ENCODE results near the gene LACTB. TPM values are rescaled to one million over a fixed set of nuclear protein-coding genes. Genes with fewer than 3 reads are reported as not detected.
A peak's percentile ranks its signal among the peaks of the same experiment; 100 is the strongest.

Gene LACTB
- polyA plus RNA-seq, 1 experiment = 51.1 TPM

DNA sequence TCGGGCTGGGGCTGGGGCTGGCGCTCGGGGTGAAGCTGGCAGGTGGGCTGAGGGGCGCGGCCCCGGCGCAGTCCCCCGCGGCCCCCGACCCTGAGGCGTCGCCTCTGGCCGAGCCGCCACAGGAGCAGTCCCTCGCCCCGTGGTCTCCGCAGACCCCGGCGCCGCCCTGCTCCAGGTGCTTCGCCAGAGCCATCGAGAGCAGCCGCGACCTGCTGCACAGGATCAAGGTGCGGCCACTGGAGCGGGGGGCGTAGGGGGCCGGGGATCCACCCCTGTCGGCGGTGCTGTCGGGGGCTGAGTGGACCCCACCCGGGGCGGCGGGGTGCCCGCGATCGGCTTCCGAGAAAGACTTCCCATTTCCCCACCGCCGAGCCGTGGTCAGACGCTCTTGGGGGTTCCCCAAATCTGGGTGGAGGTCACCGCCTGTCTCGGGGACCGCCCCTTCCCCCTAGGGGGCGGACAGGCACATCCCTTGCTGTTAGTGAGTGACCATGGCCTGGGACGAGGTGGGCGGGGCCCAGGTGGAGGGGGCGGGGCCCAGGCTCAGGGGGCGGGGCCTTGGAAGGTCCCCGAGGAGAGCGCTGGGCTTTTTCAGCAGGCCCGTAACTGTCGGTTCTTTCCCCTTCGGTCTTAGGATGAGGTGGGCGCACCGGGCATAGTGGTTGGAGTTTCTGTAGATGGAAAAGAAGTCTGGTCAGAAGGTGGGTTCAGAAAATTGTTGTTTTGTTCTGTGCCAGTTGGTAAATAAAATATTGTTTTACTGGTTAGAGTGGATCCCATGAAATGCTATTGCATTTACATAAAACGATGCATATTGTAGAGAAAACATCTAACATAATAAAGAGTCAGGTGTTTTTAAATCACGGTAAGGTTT is 578 bp downstream of the LACTB start:
- CTCF ChIA-PET = no interaction called here
- Histone ChIP-seq H3K9me3 (ENCODE audit: control insufficient read depth, insufficient read depth, low read length) (peaks cover 6% of the 10 kb centered on the region; the same call in 1 of the 2 replicates), H3K27ac (ENCODE audit: low read depth, low read length) (no peak overlapping the region), H3K27me3 (ENCODE audit: control insufficient read depth, insufficient read depth, low read length) (no peaks in the 10 kb centered on the region), H3K4me3 (ENCODE audit: low read depth, low read length) (peak overlapping the region; percentile 79)
- POLR2A ChIA-PET = interaction anchor here (0.6 kb wide), 1 partner anchor 146 kb away, joined by 6 read pairs; no protein-coding TSS in a partner anchor
- DNase-seq (ENCODE audit: low read depth, low spot score) = no peak
- TF ChIP-seq, protein P1, sequence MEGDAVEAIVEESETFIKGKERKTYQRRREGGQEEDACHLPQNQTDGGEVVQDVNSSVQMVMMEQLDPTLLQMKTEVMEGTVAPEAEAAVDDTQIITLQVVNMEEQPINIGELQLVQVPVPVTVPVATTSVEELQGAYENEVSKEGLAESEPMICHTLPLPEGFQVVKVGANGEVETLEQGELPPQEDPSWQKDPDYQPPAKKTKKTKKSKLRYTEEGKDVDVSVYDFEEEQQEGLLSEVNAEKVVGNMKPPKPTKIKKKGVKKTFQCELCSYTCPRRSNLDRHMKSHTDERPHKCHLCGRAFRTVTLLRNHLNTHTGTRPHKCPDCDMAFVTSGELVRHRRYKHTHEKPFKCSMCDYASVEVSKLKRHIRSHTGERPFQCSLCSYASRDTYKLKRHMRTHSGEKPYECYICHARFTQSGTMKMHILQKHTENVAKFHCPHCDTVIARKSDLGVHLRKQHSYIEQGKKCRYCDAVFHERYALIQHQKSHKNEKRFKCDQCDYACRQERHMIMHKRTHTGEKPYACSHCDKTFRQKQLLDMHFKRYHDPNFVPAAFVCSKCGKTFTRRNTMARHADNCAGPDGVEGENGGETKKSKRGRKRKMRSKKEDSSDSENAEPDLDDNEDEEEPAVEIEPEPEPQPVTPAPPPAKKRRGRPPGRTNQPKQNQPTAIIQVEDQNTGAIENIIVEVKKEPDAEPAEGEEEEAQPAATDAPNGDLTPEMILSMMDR (IDR thresholded peaks at IDR 0.05; ENCODE audit: low read depth, low read length) = no peak

DNA sequence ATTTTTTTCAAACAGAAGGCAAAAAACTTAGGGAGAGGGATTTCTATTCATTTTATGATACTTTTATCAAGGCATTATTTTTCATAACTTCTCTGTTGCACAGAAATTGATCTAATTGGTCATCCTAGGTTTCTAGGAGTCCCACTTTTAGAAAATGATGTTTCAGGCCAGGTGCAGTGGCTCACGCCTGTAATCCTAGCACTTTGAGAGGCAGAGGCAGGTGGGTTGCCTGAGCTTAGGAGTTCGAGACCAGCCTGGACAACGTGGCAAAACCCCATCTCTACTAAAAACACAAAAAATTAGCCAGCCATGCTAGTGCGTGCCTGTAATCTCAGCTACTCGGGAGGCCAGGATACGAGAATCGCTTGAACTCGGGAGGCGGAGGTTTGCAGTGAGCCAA is 2.8 kb downstream of the LACTB start:
- TF ChIP-seq, protein P1 (IDR thresholded peaks at IDR 0.05; ENCODE audit: low read depth, low read length) = no peak
- Histone ChIP-seq H3K4me3 (ENCODE audit: low read depth, low read length) (no peak overlapping the region), H3K9me3 (ENCODE audit: control insufficient read depth, insufficient read depth, low read length) (peaks cover 5% of the 10 kb centered on the region; the same call in 1 of the 2 replicates), H3K27ac (ENCODE audit: low read depth, low read length) (no peak overlapping the region), H3K27me3 (ENCODE audit: control insufficient read depth, insufficient read depth, low read length) (no peaks in the 10 kb centered on the region)
- ChIA-PET CTCF (no interaction called here), POLR2A (interaction anchor here (0.7 kb wide), 1 partner anchor 23 kb away, joined by 5 read pairs; no protein-coding TSS in a partner anchor)
- DNase-seq (ENCODE audit: low read depth, low spot score) = no peak

GRCh38 chr15:63126726-63127125 is 5.1 kb downstream of the LACTB start:
- DNase-seq (ENCODE audit: low read depth, low spot score) = no peak
- ChIA-PET CTCF (no interaction called here), POLR2A (no interaction called here)
- TF ChIP-seq, protein P1 (IDR thresholded peaks at IDR 0.05; ENCODE audit: low read depth, low read length) = no peak
- no peaks in the 10 kb centered on the region for H3K27me3 ChIP-seq (ENCODE audit: control insufficient read depth, insufficient read depth, low read length)
- no peak overlapping the region for H3K27ac ChIP-seq (ENCODE audit: low read depth, low read length)
- H3K9me3 ChIP-seq (ENCODE audit: control insufficient read depth, insufficient read depth, low read length) = no peaks in the 10 kb centered on the region
- H3K4me3 ChIP-seq (ENCODE audit: low read depth, low read length) = no peak overlapping the region

DNA sequence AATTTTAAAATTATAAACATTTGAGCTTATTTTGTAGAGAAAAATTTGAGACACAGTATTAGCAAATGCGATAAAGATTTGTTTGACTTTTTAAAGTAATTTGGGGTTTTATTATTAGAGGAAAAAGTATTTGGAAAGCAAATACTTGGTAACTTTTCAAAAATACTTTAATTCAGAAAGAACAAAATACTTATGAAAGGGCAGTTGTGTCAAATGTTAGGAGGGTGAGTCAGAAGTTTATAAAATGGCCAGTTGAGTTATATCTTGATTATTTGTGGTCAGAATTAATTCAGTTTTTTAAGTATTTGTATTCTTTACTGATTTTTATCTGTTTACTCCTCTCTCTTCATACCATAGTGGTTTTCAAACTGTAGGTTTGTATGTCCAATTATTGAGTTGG is 12.1 kb downstream of the LACTB start:
- TF ChIP-seq, protein P1 (IDR thresholded peaks at IDR 0.05; ENCODE audit: low read depth, low read length) = no peak
- Histone ChIP-seq H3K27me3 (ENCODE audit: control insufficient read depth, insufficient read depth, low read length) (no peaks in the 10 kb centered on the region), H3K9me3 (ENCODE audit: control insufficient read depth, insufficient read depth, low read length) (no peaks in the 10 kb centered on the region), H3K4me3 (ENCODE audit: low read depth, low read length) (no peak overlapping the region), H3K27ac (ENCODE audit: low read depth, low read length) (no peak overlapping the region)
- DNase-seq (ENCODE audit: low read depth, low spot score) = no peak
- POLR2A ChIA-PET = interaction anchor here (0.6 to 1.5 kb wide), 3 partner anchors 15 to 26 kb away, joined by 3 to 9 read pairs (median 3); partner anchors contain the start of gene RPS27L
- CTCF ChIA-PET = interaction anchor here (0.9 to 1.5 kb wide), 4 partner anchors 40 to 1073 kb away, joined by 3 to 4 read pairs (median 4); no protein-coding TSS in a partner anchor

All from AG04450 (cell line).